HUES6 (cell line): ENCODE data around the gene C9orf85.

Source experiments
- H3K27ac ChIP-seq: 2 replicates; pipeline ENCODE4 v1.7.0; 2013; ENCODE audit warnings: low read depth, mild to moderate bottlenecking, low read length, inconsistent platforms
- H3K27me3 ChIP-seq: 2 replicates; pipeline ENCODE4 v1.6.1; 2013; ENCODE audit warnings: low read length; ENCODE audit not compliant: control insufficient read depth, insufficient read depth
- H3K36me3 ChIP-seq: 2 replicates; pipeline ENCODE4 v1.6.1; 2013; ENCODE audit warnings: low read length; ENCODE audit not compliant: control insufficient read depth, insufficient read depth
- H3K4me1 ChIP-seq: 2 replicates; pipeline ENCODE4 v1.6.1; 2013; ENCODE audit warnings: low read length; ENCODE audit not compliant: control insufficient read depth, insufficient read depth
- H3K4me3 ChIP-seq: 2 replicates; pipeline ENCODE4 v1.5.1; 2013; ENCODE audit warnings: low read depth, low read length
- H3K9ac ChIP-seq: one replicate; pipeline ENCODE4 v1.6.1; 2013; ENCODE audit warnings: mild to moderate bottlenecking, low read length
- H3K9me3 ChIP-seq: 2 replicates; pipeline ENCODE4 v1.6.1; 2013; ENCODE audit warnings: low read depth, low read length; ENCODE audit not compliant: control insufficient read depth, insufficient read depth

C9orf85 gene

GRCh38 chr9:71924576-71924975 is 13.1 kb downstream of the C9orf85 start:
- no peaks in the 10 kb centered on the region for H3K27me3 ChIP-seq
- H3K36me3 ChIP-seq, result peaks cover 15% of the 10 kb centered on the region
- H3K27ac ChIP-seq, result no peak overlapping the region
- H3K4me3 ChIP-seq, result no peak overlapping the region
- H3K9ac ChIP-seq, result no peak overlapping the region
- H3K4me1 ChIP-seq, result peaks cover 31% of the 10 kb centered on the region
- H3K9me3 ChIP-seq, result peaks cover 9% of the 10 kb centered on the region; the same call in 1 of the 2 replicates

DNA sequence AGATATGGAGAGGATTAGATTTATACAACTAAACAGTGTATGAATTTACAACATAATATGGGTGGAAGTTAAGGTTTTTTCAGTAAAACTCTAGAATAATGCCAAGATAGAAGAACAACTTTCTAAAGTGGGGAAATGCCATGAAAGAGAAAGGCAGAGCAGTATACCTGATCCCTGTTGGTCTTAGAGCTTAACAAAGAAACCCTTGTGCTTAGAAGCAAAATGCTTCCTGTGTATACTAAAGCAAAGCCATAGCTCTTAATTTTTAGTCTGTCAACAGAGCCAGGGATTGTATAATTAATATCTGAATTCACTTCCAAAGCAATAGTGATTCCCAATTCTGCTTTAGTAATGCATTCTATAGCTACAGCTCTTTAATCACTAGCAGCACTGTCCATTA is 14.4 kb downstream of the C9orf85 start:
- peaks cover 14% of the 10 kb centered on the region for H3K36me3 ChIP-seq
- no peak overlapping the region for H3K9ac ChIP-seq
- peaks cover 8% of the 10 kb centered on the region; the same call in 1 of the 2 replicates for H3K9me3 ChIP-seq
- peaks cover 24% of the 10 kb centered on the region for H3K4me1 ChIP-seq
- H3K4me3 ChIP-seq, result no peak overlapping the region
- no peaks in the 10 kb centered on the region for H3K27me3 ChIP-seq
- H3K27ac ChIP-seq, result peak overlapping the region; percentile 4; the same call in 1 of the 2 replicates

GRCh38 chr9:71928376-71928775 is 16.9 kb downstream of the C9orf85 start:
- Histone ChIP-seq H3K27ac (no peak overlapping the region), H3K4me1 (peaks cover 18% of the 10 kb centered on the region; the same call in 1 of the 2 replicates), H3K9ac (no peak overlapping the region), H3K36me3 (peaks cover 5% of the 10 kb centered on the region; the same call in 1 of the 2 replicates), H3K27me3 (no peaks in the 10 kb centered on the region), H3K4me3 (no peak overlapping the region), H3K9me3 (peaks cover 6% of the 10 kb centered on the region; the same call in 1 of the 2 replicates)

- no peak overlapping the region for H3K4me3 ChIP-seq
- H3K27ac ChIP-seq, result no peak overlapping the region
- no peak overlapping the region for H3K9ac ChIP-seq
- H3K4me1 ChIP-seq, result peaks cover 18% of the 10 kb centered on the region; the same call in 1 of the 2 replicates
- H3K9me3 ChIP-seq, result peaks cover 6% of the 10 kb centered on the region; the same call in 1 of the 2 replicates
- no peaks in the 10 kb centered on the region for H3K27me3 ChIP-seq
- H3K36me3 ChIP-seq, result peaks cover under 1% of the 10 kb centered on the region; the same call in 1 of the 2 replicates
Observed at GRCh38 chr9:71928806-71929205, 17.4 kb downstream of the C9orf85 start.

- Histone ChIP-seq H3K27me3 (no peaks in the 10 kb centered on the region), H3K4me1 (peaks cover 18% of the 10 kb centered on the region; the same call in 1 of the 2 replicates), H3K36me3 (no peaks in the 10 kb centered on the region; the same call in 1 of the 2 replicates), H3K27ac (no peak overlapping the region), H3K9me3 (peaks cover 6% of the 10 kb centered on the region; the same call in 1 of the 2 replicates), H3K4me3 (no peak overlapping the region), H3K9ac (no peak overlapping the region)
Observed at GRCh38 chr9:71929223-71929622, 17.8 kb downstream of the C9orf85 start.

- no peaks in the 10 kb centered on the region; the same call in 1 of the 2 replicates for H3K36me3 ChIP-seq
- H3K4me3 ChIP-seq, result no peak overlapping the region
- H3K4me1 ChIP-seq, result peaks cover 18% of the 10 kb centered on the region; the same call in 1 of the 2 replicates
- H3K27ac ChIP-seq, result no peak overlapping the region
- H3K9me3 ChIP-seq, result peaks cover 6% of the 10 kb centered on the region; the same call in 1 of the 2 replicates
- H3K9ac ChIP-seq, result no peak overlapping the region
- H3K27me3 ChIP-seq, result no peaks in the 10 kb centered on the region
Observed at GRCh38 chr9:71929791-71930440, 18.5 kb downstream of the C9orf85 start.

GRCh38 chr9:71931166-71931565 is 19.7 kb downstream of the C9orf85 start:
- no peak overlapping the region for H3K4me3 ChIP-seq
- no peak overlapping the region for H3K27ac ChIP-seq
- H3K27me3 ChIP-seq, result no peaks in the 10 kb centered on the region
- peaks cover 17% of the 10 kb centered on the region; the same call in 1 of the 2 replicates for H3K4me1 ChIP-seq
- peaks cover 6% of the 10 kb centered on the region; the same call in 1 of the 2 replicates for H3K9me3 ChIP-seq
- no peaks in the 10 kb centered on the region for H3K36me3 ChIP-seq
- no peak overlapping the region for H3K9ac ChIP-seq

DNA sequence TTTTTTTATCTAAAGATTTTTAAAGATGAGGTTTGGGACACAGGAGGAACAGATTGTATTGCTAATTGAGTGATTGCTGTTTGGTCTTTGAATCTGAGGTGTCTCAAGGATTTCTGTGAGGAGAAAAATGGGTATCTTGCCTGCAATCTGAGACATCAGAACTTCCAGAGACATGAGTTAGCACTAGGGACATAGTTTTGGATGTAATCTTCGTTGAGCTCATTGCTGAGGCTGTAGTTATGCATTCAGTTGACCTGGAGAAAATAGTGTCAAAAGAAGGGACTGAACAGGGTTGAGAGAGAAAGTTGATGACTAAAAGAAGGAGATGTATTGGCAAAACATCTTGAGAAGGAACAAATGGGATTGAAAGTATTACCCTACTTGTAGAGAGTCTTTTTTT is 24.6 kb downstream of the C9orf85 start:
- peaks cover 19% of the 10 kb centered on the region; the same call in 1 of the 2 replicates for H3K4me1 ChIP-seq
- no peak overlapping the region for H3K9ac ChIP-seq
- H3K9me3 ChIP-seq, result peaks cover 3% of the 10 kb centered on the region; the same call in 1 of the 2 replicates
- H3K27ac ChIP-seq, result no peak overlapping the region
- H3K36me3 ChIP-seq, result no peaks in the 10 kb centered on the region
- H3K27me3 ChIP-seq, result no peaks in the 10 kb centered on the region
- H3K4me3 ChIP-seq, result no peak overlapping the region

GRCh38 chr9:71937070-71937625 is 25.7 kb downstream of the C9orf85 start:
- Histone ChIP-seq H3K27ac (no peak overlapping the region), H3K9ac (no peak overlapping the region), H3K9me3 (no peaks in the 10 kb centered on the region; the same call in 1 of the 2 replicates), H3K4me3 (no peak overlapping the region), H3K4me1 (peaks cover 19% of the 10 kb centered on the region; the same call in 1 of the 2 replicates), H3K27me3 (no peaks in the 10 kb centered on the region), H3K36me3 (no peaks in the 10 kb centered on the region)

DNA sequence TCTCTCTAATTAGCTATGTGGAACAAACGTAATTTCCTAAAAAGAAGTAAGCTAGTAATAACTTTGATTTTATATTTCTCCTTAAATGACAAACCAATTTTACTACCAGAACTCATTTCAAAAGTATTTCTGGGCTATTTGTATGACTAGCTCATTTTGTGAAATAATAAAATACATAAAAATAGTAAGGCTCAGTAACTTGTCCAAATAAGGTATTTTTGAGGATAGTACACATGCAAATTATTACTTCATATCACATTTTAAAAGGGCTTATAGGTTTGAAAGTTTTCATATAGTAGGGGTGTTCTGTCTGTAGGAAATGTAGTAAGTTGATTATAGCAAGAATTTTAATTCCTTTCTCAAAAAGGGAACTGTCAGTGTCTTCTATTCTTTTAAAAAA is 26.5 kb downstream of the C9orf85 start:
- no peaks in the 10 kb centered on the region for H3K36me3 ChIP-seq
- no peak overlapping the region for H3K4me3 ChIP-seq
- H3K27ac ChIP-seq, result no peak overlapping the region
- no peak overlapping the region for H3K9ac ChIP-seq
- H3K4me1 ChIP-seq, result peaks cover 19% of the 10 kb centered on the region; the same call in 1 of the 2 replicates
- no peaks in the 10 kb centered on the region; the same call in 1 of the 2 replicates for H3K9me3 ChIP-seq
- H3K27me3 ChIP-seq, result no peaks in the 10 kb centered on the region

DNA sequence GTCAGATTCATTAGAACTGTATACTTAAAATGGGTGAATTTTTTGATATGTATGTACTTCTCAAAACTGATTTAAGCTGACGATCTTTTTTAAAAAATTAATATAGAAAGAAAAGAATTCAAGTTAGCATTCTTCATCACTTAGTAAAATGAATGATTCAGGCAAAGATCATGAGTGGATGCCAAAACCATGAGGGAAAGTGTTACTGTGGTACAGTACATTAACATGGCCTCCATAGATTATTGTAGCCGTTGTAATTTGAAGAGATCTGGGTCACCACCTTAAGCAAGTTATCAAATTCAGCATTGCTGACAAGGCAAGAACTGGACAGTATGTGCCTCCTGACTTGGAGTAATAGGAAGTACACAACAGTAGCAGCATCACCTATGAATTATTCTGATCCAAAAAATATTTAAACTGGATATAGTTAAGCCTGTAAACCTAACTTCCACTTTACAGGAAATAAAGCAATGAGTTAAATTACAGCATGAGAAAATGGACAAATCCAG is 29.7 kb downstream of the C9orf85 start:
- no peaks in the 10 kb centered on the region for H3K9me3 ChIP-seq
- no peaks in the 10 kb centered on the region for H3K27me3 ChIP-seq
- H3K36me3 ChIP-seq, result no peaks in the 10 kb centered on the region
- no peak overlapping the region for H3K27ac ChIP-seq
- H3K4me1 ChIP-seq, result peaks cover 27% of the 10 kb centered on the region
- no peak overlapping the region for H3K9ac ChIP-seq
- H3K4me3 ChIP-seq, result no peak overlapping the region
